ENCODE results near the gene EXOC3L1.

GRCh38 chr16:67195676-67196075 lies 5.7 kb upstream of the EXOC3L1 start:
- TF ChIP-seq FOXP2 (optimal IDR thresholded peaks at IDR 0.05; ENCODE audit: borderline replicate concordance, extremely low read depth, extremely low read length, insufficient read depth) (no peak), REST (IDR thresholded peaks at IDR 0.05; ENCODE audit: insufficient read depth in 1 of 2, low read depth in 2 of 2, low read length in 2 of 2) (no peak), POLR2AphosphoS5 (IDR thresholded peaks at IDR 0.05; ENCODE audit: low read depth, low read length) (no peak)
